Islet precursor cell (in vitro differentiated cells): ENCODE measurements around the gene CD14.
"Not testable (repeated sequence)": the region's sequence is repeated elsewhere in the genome, so short reads cannot be mapped to it uniquely, and the experiment has no call there.

Experiments used
- DNase-seq: peaks from one replicate; pipeline ENCODE4 v3.0.0-alpha.2; 2018

The CD14 gene

GRCh38 chr5:140593070-140593469 lies 39.9 kb downstream of the CD14 start:
- not testable (repeated sequence) for DNase-seq

DNA sequence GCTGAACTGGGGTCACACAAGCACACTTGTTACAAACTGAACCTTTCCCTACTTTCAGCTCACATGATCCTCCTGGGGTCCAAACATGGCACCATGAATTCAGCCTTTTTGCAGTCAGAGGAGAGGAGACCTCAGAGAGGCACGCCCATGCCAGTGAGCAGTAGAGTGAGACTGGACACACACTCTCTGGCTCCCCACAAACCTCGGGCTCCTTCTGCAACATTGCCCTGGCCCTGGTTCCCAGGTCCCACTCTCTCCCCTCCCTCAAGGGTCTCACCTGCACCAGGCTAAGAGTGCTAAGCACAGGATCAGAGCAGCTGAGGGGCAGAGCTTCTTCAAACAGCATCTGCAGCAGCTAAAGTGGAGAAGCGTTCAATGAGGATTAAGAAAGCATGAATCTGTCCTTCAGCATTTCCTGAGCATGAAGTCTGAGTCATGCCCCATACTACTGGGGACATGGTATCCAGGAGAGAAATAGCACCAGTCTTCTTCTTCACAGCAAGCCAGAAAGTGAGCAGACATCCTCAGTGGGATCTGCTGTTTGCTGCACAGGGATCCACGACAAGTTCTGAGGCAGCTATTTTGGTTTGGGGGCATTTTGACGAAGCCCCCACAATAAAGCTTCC lies 41.1 kb downstream of the CD14 start:
- DNase-seq, result no peak

- no peak for DNase-seq
Observed at GRCh38 chr5:140590861-140591260, 42.1 kb downstream of the CD14 start.

DNA sequence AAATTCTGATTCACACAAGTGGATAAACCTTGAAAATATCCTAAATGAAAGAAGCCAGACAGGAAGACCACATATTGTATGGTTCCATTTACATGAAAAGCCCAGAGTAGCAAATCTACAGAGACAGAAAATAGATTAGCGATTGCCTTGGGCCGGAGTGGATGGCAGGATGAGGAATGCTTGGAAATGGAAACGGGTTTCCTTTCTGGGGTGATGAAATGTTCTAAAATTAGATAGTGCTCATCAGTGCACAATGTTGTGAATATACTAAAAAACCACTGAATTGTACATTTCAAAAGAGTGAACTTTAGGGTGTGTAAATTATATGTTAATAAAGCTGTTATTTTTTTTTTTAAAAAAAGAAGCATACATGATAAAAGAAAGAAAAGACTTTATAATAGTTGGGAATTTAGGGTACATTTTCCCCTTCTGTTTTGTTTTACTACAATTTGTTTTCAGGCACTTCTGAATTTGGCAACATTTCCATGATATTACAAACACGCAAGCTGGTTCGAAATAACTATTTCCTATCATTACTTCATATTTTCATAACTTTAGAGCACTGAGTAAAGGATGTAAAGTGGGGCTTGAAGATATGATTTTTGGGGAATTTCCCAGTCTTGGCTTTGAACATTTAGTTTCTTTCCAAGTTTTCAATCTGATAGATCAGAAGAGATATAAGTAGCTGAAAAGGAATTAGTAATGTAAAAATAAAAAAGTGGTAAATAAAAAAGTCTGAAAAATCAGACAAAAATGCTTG lies 44.5 kb downstream of the CD14 start:
- no peak for DNase-seq

- no peak for DNase-seq
Observed at GRCh38 chr5:140587495-140587894, 45.5 kb downstream of the CD14 start.
